Measurements from ENCODE around the gene C22orf23. TPM values are rescaled to one million over a fixed set of nuclear protein-coding genes. Genes with fewer than 3 reads are reported as not detected.

Gene C22orf23
- total and polyA plus RNA-seq, 2 donors, result 0.09 to 0.34 TPM

DNA sequence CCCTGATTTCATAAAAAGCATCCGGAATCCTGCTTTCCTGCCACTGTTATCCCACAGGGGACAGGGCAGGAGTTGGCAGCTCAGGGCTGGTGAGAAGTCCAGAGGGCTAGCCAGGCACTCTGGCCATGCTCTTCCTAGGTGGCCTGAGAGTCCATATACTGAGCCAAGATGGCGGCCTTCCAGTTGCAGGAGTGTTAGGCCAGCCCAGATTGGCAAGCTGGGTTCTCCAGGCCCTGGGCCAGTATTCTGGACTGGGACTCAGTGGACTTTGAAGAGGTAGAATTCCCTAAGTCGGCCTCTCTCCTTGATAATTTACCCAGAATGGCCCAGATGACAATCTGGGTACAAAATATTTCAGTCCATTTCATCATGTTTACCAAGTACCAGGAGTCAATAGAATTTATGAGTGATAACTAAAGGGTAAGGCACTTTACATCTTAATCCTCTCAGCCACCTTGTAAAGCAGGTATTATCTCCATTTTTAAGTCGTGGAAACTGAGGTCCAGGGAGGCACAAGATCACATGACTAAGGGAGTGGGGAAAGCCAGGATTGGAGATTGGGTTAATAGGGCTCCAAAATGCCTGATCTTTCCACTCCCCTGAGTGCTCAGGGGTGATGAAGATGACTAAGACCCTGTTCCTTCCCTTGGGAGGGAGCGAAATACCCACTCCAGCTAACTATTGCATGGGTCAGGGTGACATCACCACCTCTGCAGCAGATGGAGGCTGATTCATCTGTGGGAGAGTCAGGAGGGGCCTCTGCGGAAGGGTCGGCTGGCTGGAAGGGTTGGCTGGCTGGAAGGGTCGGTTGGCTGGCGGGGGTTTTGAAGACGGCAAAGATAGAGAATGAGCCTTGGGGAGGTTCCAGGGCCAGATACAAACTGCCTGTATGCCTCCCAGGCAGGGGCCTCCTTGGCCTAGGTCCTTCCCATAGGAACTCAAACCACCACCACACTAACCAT lies 48.5 kb downstream of the C22orf23 start:
- Histone ChIP-seq H3K9me3 (ENCODE audit: control insufficient read depth in 2 of 2, insufficient read depth in 1 of 2, low read length in 1 of 2) (no peaks in the 10 kb centered on the region), H3K27me3 (ENCODE audit: control insufficient read depth in 2 of 2, insufficient read depth in 1 of 2, low read length in 1 of 2) (no peaks in the 10 kb centered on the region), H3K4me3 (ENCODE audit: low read length in 2 of 2) (no peak overlapping the region), H3K27ac (ENCODE audit: low read depth in 1 of 2, low read length in 1 of 2) (no peak overlapping the region), H3K4me1 (ENCODE audit: control insufficient read depth in 2 of 2, insufficient read depth in 2 of 2, low read length in 2 of 2) (peaks cover 3 to 10% of the 10 kb centered on the region in 2 donors), H3K36me3 (ENCODE audit: control insufficient read depth in 2 of 2, insufficient read depth in 2 of 2, low read length in 1 of 2) (no peaks in the 10 kb centered on the region)
- WGBS, result 96% methylated on average over 10 of the region's 10 CpGs
- DNase-seq (ENCODE audit: low read depth in 6 of 9, low spot score in 9 of 9), result no peak

DNA sequence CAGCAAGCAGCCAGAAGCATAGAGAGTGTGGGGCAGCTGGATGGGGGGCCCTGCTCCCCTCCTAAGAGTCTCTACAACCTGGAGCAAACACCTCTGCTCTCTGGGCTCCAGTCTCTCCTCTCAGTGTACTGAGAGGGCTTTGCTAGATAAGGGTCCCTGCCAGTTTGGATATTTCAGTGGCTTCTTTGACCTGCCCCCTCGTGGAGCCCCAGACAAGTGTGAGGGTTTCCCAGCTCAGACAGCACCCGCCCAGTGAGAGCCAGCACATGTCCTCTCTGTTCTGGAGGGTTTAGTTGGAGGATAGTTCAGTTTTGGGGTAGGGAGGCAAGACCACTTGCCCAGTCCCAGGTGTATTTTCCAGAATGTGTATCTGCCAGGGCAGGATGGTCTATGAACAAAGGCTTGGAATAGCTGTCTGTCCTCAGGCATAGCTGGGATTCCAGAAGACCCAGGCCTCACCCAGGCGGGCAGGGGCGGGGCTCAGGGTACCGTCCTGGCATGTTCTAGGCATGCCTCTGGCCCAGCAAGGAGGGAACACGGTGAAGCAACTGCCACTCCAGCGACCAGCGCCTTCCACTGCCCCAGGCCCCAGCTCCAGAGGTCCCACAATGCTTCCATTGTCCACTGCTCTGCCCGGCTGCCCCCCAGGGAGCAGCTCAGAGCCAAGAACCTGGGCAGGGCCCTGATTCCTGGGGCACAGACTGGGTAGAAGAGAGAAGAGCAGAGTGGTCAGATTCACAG lies 54.8 kb downstream of the C22orf23 start:
- Histone ChIP-seq H3K9me3 (ENCODE audit: control insufficient read depth in 2 of 2, insufficient read depth in 1 of 2, low read length in 1 of 2) (no peaks in the 10 kb centered on the region), H3K27me3 (ENCODE audit: control insufficient read depth in 2 of 2, insufficient read depth in 1 of 2, low read length in 1 of 2) (no peaks in the 10 kb centered on the region), H3K36me3 (ENCODE audit: control insufficient read depth in 2 of 2, insufficient read depth in 2 of 2, low read length in 1 of 2) (no peaks in the 10 kb centered on the region), H3K4me3 (ENCODE audit: low read length in 2 of 2) (no peak overlapping the region), H3K27ac (ENCODE audit: low read depth in 1 of 2, low read length in 1 of 2) (peak overlapping the region in 1 of 2 donors; percentile 38), H3K4me1 (ENCODE audit: control insufficient read depth in 2 of 2, insufficient read depth in 2 of 2, low read length in 2 of 2) (peaks cover 4 to 26% of the 10 kb centered on the region in 2 donors)
- no peak for DNase-seq (ENCODE audit: low read depth in 6 of 9, low spot score in 9 of 9)
- WGBS, result 94% methylated on average over 9 of the region's 9 CpGs

DNA sequence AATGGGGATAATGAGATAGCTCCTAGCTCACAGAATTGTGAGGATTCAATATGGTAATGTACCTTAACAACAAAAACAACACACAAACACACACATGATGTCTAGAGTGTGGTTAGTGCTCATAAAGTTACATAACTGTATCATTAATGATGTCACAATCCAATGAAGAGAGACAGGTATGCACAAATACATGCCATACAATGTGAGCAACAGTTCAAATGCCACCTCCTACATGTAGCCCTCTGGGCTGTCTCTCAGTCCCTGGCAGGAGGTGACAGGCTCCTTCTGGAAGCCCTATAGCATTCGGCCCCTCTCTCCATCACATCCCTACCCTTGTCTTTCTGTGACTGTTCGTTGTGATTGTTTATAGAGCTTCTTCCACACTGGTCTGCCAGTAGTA lies 55.6 kb downstream of the C22orf23 start:
- peaks cover 4 to 26% of the 10 kb centered on the region in 2 donors for H3K4me1 ChIP-seq (ENCODE audit: control insufficient read depth in 2 of 2, insufficient read depth in 2 of 2, low read length in 2 of 2)

DNA sequence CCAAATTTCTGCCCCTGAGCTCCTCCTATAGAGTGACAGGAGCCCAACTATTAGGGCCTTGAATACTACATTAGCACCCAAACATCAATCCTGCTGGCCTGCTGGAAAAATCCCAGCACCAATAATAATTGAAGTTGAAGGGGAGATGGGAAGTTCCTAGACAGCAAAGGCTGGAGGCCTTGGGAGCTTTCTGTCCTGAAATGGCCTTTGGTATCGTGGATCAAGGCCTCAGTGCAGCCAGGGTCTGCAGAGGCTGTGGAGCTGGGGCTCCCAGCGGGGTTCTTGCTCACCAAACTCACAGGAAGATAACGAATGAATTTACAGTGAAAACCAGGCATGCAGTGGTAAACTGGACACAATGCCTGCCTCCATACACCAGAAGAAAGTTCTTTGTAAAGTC lies 56.5 kb downstream of the C22orf23 start:
- Histone ChIP-seq H3K27ac (ENCODE audit: low read depth in 1 of 2, low read length in 1 of 2) (peak overlapping the region; percentile 85 to 91), H3K4me1 (ENCODE audit: control insufficient read depth in 2 of 2, insufficient read depth in 2 of 2, low read length in 2 of 2) (peaks cover 4 to 26% of the 10 kb centered on the region in 2 donors), H3K9me3 (ENCODE audit: control insufficient read depth in 2 of 2, insufficient read depth in 1 of 2, low read length in 1 of 2) (no peaks in the 10 kb centered on the region), H3K4me3 (ENCODE audit: low read length in 2 of 2) (no peak overlapping the region), H3K27me3 (ENCODE audit: control insufficient read depth in 2 of 2, insufficient read depth in 1 of 2, low read length in 1 of 2) (no peaks in the 10 kb centered on the region), H3K36me3 (ENCODE audit: control insufficient read depth in 2 of 2, insufficient read depth in 2 of 2, low read length in 1 of 2) (peaks cover 2 to 8% of the 10 kb centered on the region in 2 donors)
- 97% methylated on average over 3 of the region's 3 CpGs for WGBS
- no peak for DNase-seq (ENCODE audit: low read depth in 6 of 9, low spot score in 9 of 9)

More for the DNA sequence above, 55.6 kb downstream of the C22orf23 start:
- WGBS, result 99% methylated on average over 2 of the region's 2 CpGs
- Histone ChIP-seq H3K4me3 (ENCODE audit: low read length in 2 of 2) (no peak overlapping the region), H3K9me3 (ENCODE audit: control insufficient read depth in 2 of 2, insufficient read depth in 1 of 2, low read length in 1 of 2) (no peaks in the 10 kb centered on the region), H3K36me3 (ENCODE audit: control insufficient read depth in 2 of 2, insufficient read depth in 2 of 2, low read length in 1 of 2) (peaks cover 0 to 1% of the 10 kb centered on the region in 2 donors), H3K27me3 (ENCODE audit: control insufficient read depth in 2 of 2, insufficient read depth in 1 of 2, low read length in 1 of 2) (no peaks in the 10 kb centered on the region), H3K27ac (ENCODE audit: low read depth in 1 of 2, low read length in 1 of 2) (no peak overlapping the region)
- no peak for DNase-seq (ENCODE audit: low read depth in 6 of 9, low spot score in 9 of 9)

DNA sequence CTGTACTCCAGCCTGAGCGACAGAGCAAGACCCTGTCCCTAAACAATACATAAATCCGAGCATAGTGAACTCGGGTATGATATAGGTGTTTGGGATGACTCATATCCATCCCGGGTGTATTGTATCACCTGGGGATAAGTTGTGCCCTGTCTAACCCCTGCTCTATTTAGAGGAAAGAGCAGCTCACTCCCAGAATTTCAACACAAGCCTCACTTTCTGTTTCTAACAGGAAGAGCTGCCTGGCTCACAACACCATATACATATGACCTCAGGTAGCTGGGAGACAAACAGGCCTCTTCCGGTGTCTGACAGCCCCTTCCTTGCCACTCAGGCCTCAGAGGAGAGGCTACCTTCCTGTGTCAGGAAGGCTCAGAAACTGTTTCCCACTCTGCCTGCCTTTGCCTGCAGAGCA lies 57.2 kb downstream of the C22orf23 start:
- Histone ChIP-seq H3K9me3 (ENCODE audit: control insufficient read depth in 2 of 2, insufficient read depth in 1 of 2, low read length in 1 of 2) (no peaks in the 10 kb centered on the region), H3K4me1 (ENCODE audit: control insufficient read depth in 2 of 2, insufficient read depth in 2 of 2, low read length in 2 of 2) (peaks cover 4 to 26% of the 10 kb centered on the region in 2 donors), H3K27me3 (ENCODE audit: control insufficient read depth in 2 of 2, insufficient read depth in 1 of 2, low read length in 1 of 2) (no peaks in the 10 kb centered on the region), H3K27ac (ENCODE audit: low read depth in 1 of 2, low read length in 1 of 2) (peak overlapping the region; percentile 85 to 91), H3K4me3 (ENCODE audit: low read length in 2 of 2) (no peak overlapping the region), H3K36me3 (ENCODE audit: control insufficient read depth in 2 of 2, insufficient read depth in 2 of 2, low read length in 1 of 2) (peaks cover 10 to 16% of the 10 kb centered on the region in 2 donors)
- DNase-seq (ENCODE audit: low read depth in 6 of 9, low spot score in 9 of 9), result peak in 8 of 9 donors; percentile 28 to 81 (median 51)
- WGBS, result 30% methylated on average over 5 of the region's 5 CpGs

DNA sequence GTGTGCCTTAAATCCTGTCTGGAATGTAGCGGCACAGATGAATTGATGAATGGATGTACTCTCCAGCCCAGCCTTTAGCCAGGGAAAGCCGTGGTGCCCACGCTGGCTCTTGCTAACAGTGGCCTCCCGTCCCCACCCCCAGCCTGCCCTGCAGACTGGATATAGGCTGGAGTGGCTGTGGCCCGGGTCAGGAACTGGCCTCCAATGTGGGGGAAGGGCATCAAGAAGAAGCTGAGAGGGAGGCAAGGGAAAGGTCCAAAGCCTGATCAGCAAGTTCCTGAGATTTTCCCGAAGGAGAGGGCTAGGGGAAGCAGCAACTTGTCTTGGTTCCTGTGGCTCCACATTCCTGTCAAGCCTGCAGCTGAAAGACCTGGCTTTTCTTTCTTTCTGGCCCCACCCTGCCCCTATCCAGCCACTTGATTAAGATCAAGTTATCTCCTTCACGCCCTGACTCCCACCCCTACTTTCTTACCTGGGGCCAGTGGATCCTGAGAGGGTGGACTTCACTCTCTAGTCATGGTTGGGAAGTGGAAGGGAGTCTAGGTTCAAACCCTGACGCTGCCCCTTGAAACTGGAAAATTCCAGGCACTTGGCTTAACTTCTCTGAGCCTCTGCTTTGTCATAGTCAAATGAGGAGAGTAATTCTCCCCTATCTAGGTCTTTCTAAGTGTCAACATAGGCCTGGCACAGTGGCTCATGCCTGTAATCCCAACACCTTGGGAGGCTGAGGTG lies 58.3 kb downstream of the C22orf23 start:
- Histone ChIP-seq H3K9me3 (ENCODE audit: control insufficient read depth in 2 of 2, insufficient read depth in 1 of 2, low read length in 1 of 2) (no peaks in the 10 kb centered on the region), H3K36me3 (ENCODE audit: control insufficient read depth in 2 of 2, insufficient read depth in 2 of 2, low read length in 1 of 2) (peaks cover 14 to 22% of the 10 kb centered on the region in 2 donors), H3K4me3 (ENCODE audit: low read length in 2 of 2) (no peak overlapping the region), H3K4me1 (ENCODE audit: control insufficient read depth in 2 of 2, insufficient read depth in 2 of 2, low read length in 2 of 2) (peaks cover 4 to 26% of the 10 kb centered on the region in 2 donors), H3K27me3 (ENCODE audit: control insufficient read depth in 2 of 2, insufficient read depth in 1 of 2, low read length in 1 of 2) (no peaks in the 10 kb centered on the region), H3K27ac (ENCODE audit: low read depth in 1 of 2, low read length in 1 of 2) (peak overlapping the region in 1 of 2 donors; percentile 62)
- no peak for DNase-seq (ENCODE audit: low read depth in 6 of 9, low spot score in 9 of 9)
- WGBS, result 84% methylated on average over 8 of the region's 8 CpGs

DNA sequence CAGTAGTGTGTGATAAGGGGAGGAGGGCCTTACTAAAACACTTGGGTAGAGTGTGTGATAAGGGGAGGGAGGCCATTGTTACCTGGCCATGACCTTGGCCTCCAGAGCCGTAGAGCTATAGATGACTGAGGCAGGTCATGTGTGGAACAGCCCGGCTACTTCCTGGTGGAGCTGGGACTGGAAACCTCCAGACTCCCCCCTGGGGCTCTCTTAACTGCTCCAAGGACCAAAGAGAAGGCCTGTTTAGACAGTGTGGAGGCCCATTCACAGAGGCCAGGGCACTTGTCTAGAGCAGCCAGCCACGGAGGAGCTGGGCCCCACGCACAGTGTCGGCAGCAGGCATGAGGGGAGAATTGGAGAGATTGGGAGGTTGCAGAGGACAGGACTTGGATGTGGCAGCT lies 59.8 kb downstream of the C22orf23 start:
- WGBS, result 99% methylated on average over 5 of the region's 5 CpGs
- Histone ChIP-seq H3K4me1 (ENCODE audit: control insufficient read depth in 2 of 2, insufficient read depth in 2 of 2, low read length in 2 of 2) (peaks cover 4 to 25% of the 10 kb centered on the region in 2 donors), H3K27me3 (ENCODE audit: control insufficient read depth in 2 of 2, insufficient read depth in 1 of 2, low read length in 1 of 2) (no peaks in the 10 kb centered on the region), H3K36me3 (ENCODE audit: control insufficient read depth in 2 of 2, insufficient read depth in 2 of 2, low read length in 1 of 2) (peaks cover 29 to 37% of the 10 kb centered on the region in 2 donors), H3K9me3 (ENCODE audit: control insufficient read depth in 2 of 2, insufficient read depth in 1 of 2, low read length in 1 of 2) (no peaks in the 10 kb centered on the region), H3K4me3 (ENCODE audit: low read length in 2 of 2) (no peak overlapping the region), H3K27ac (ENCODE audit: low read depth in 1 of 2, low read length in 1 of 2) (no peak overlapping the region)
- no peak for DNase-seq (ENCODE audit: low read depth in 6 of 9, low spot score in 9 of 9)
